ENCODE measurements around the gene UBL7.

Gene UBL7

DNA sequence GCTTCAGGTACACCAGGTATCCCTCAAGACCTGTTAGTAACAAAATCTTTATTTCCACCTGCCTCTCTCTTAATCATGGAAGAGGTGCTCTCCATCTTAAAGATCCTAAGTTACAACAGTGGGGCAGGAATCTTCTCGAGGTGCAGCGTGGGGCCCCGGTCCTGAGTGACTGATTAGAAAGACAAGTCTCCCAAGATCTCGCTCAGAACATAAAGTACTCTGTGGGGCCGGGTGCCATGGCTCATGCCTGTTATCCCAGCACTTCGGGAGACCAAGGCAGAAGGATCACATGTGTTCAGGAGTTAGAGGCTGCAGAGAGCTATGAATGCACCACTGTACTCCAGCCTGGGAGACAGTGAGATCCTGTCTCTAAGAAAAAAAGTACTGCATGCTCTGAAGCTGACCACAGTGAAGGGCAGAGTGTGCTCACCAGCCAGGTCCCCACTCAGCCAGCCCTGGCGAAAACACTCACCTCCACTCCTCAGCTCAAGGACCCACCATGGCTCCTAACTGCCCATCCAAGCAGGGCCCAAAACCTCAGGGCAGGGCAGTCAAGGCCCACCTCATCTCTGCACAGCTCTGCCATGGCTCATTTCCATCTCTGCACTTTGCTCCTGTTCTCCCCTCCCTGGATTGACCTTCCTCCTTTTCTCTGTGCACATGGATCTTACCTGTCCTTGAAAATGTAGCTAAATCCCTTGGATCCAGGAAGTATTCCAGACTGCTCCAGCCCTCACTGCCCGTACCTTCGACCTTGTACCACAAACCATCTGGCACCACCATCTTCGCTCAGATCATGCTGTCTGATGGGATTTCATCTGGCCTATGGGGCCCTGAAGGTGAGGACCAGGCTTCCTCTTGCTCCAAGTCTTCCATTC lies 34.3 kb downstream of the UBL7 start:
- Histone ChIP-seq H3K4me2 (ENCODE audit: low read length) (no peak overlapping the region), H3K27ac (ENCODE audit: low read depth, low read length) (no peak overlapping the region), H3K9me2 (replicated peaks; ENCODE audit: control insufficient read depth, low read length) (no peaks in the 10 kb centered on the region), H3K4me1 (ENCODE audit: control insufficient read depth, low read length) (peaks cover 13% of the 10 kb centered on the region; the same call in 1 of the 2 replicates), H3F3A (ENCODE audit: control insufficient read depth, insufficient read depth) (no peaks in the 10 kb centered on the region), H3K79me2 (ENCODE audit: control insufficient read depth, low read length) (no peaks in the 10 kb centered on the region), H3K36me3 (ENCODE audit: control insufficient read depth, low read length) (no peaks in the 10 kb centered on the region), H4K20me1 (ENCODE audit: control insufficient read depth, insufficient read depth, low read depth, low read length) (peaks cover 18% of the 10 kb centered on the region; the same call in 1 of the 2 replicates), H3K9me3 (ENCODE audit: control insufficient read depth, insufficient read depth, low read length) (no peaks in the 10 kb centered on the region), H3K27me3 (ENCODE audit: control insufficient read depth, low read length) (peaks cover 98% of the 10 kb centered on the region), H3K4me3 (ENCODE audit: low read length) (no peak overlapping the region)
- TF ChIP-seq, protein P1, sequence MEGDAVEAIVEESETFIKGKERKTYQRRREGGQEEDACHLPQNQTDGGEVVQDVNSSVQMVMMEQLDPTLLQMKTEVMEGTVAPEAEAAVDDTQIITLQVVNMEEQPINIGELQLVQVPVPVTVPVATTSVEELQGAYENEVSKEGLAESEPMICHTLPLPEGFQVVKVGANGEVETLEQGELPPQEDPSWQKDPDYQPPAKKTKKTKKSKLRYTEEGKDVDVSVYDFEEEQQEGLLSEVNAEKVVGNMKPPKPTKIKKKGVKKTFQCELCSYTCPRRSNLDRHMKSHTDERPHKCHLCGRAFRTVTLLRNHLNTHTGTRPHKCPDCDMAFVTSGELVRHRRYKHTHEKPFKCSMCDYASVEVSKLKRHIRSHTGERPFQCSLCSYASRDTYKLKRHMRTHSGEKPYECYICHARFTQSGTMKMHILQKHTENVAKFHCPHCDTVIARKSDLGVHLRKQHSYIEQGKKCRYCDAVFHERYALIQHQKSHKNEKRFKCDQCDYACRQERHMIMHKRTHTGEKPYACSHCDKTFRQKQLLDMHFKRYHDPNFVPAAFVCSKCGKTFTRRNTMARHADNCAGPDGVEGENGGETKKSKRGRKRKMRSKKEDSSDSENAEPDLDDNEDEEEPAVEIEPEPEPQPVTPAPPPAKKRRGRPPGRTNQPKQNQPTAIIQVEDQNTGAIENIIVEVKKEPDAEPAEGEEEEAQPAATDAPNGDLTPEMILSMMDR (IDR thresholded peaks at IDR 0.05; ENCODE audit: low read depth, low read length, poor library complexity, severe bottlenecking), result no peak
- TF ChIP-seq EZH2phosphoT487 (IDR thresholded peaks at IDR 0.05; ENCODE audit: borderline replicate concordance, low read length), result no peak

DNA sequence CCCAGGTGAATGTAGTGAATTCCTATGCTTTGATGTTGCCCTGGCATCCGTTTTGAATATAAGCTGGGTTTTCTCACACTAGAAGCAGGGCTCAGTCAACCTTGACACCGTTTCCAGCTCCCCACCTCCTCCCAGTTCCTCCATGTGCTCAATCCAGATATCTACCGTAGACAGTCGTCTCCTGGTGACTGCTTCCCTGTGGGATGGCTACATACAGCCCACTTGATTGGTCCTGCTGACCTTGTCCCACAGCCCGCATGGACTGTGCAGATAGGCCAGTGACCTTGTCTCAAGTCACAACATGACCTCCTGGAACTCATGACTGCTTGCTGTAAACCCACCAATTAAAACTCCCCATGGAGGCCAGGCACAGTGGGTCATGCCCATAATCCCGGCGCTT lies 35.3 kb downstream of the UBL7 start:
- peaks cover 98% of the 10 kb centered on the region for H3K27me3 ChIP-seq (ENCODE audit: control insufficient read depth, low read length)
- no peak overlapping the region for H3K4me2 ChIP-seq (ENCODE audit: low read length)
- H3K9me3 ChIP-seq (ENCODE audit: control insufficient read depth, insufficient read depth, low read length), result no peaks in the 10 kb centered on the region
- H3K36me3 ChIP-seq (ENCODE audit: control insufficient read depth, low read length), result no peaks in the 10 kb centered on the region
- H3K4me3 ChIP-seq (ENCODE audit: low read length), result no peak overlapping the region
- H4K20me1 ChIP-seq (ENCODE audit: control insufficient read depth, insufficient read depth, low read depth, low read length), result peaks cover 16% of the 10 kb centered on the region; the same call in 1 of the 2 replicates
- H3K79me2 ChIP-seq (ENCODE audit: control insufficient read depth, low read length), result no peaks in the 10 kb centered on the region
- no peaks in the 10 kb centered on the region for H3F3A ChIP-seq (ENCODE audit: control insufficient read depth, insufficient read depth)
- no peaks in the 10 kb centered on the region for H3K9me2 ChIP-seq (replicated peaks; ENCODE audit: control insufficient read depth, low read length)
- TF ChIP-seq, protein P1 (IDR thresholded peaks at IDR 0.05; ENCODE audit: low read depth, low read length, poor library complexity, severe bottlenecking), result no peak
- no peak for TF ChIP-seq EZH2phosphoT487 (IDR thresholded peaks at IDR 0.05; ENCODE audit: borderline replicate concordance, low read length)
- no peak overlapping the region for H3K27ac ChIP-seq (ENCODE audit: low read depth, low read length)
- H3K4me1 ChIP-seq (ENCODE audit: control insufficient read depth, low read length), result peaks cover 13% of the 10 kb centered on the region; the same call in 1 of the 2 replicates

DNA sequence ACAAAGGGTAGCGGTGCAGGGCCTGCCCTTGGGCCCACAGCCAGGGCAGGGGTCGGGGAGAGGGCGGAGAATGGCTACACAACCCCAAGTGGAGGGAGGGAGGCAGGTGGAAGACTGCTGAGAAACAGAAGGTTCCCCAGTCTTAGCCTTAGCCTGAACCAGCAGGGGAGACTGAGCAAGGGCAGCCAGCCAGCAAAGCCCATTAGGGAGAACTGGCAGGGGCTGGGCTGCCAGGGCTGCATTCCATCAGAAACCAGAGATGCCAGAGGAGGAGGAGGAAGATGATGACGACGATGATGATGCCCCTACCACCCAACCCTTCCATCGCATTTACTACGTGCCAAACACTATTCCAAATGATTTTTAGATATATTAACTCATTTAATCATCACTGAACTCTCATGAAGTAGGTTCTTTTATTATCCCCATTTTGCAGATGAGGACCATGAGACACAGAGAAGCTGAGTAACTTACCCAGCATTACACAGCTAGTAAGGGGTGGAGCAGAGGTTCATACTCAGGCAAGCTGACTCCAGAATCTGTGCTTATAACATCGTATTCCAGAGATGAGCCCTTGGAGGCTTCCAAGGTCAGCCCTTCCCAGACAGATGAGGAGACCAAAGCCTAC lies 35.9 kb downstream of the UBL7 start:
- TF ChIP-seq, protein P1 (IDR thresholded peaks at IDR 0.05; ENCODE audit: low read depth, low read length, poor library complexity, severe bottlenecking), result no peak
- no peak for TF ChIP-seq EZH2phosphoT487 (IDR thresholded peaks at IDR 0.05; ENCODE audit: borderline replicate concordance, low read length)
- no peaks in the 10 kb centered on the region for H3K9me3 ChIP-seq (ENCODE audit: control insufficient read depth, insufficient read depth, low read length)
- no peaks in the 10 kb centered on the region for H3K79me2 ChIP-seq (ENCODE audit: control insufficient read depth, low read length)
- no peaks in the 10 kb centered on the region for H3K36me3 ChIP-seq (ENCODE audit: control insufficient read depth, low read length)
- peaks cover 13% of the 10 kb centered on the region; the same call in 1 of the 2 replicates for H3K4me1 ChIP-seq (ENCODE audit: control insufficient read depth, low read length)
- H3K27ac ChIP-seq (ENCODE audit: low read depth, low read length), result no peak overlapping the region
- H3K27me3 ChIP-seq (ENCODE audit: control insufficient read depth, low read length), result peaks cover 98% of the 10 kb centered on the region
- peaks cover 13% of the 10 kb centered on the region; the same call in 1 of the 2 replicates for H4K20me1 ChIP-seq (ENCODE audit: control insufficient read depth, insufficient read depth, low read depth, low read length)
- H3F3A ChIP-seq (ENCODE audit: control insufficient read depth, insufficient read depth), result no peaks in the 10 kb centered on the region
- no peaks in the 10 kb centered on the region for H3K9me2 ChIP-seq (replicated peaks; ENCODE audit: control insufficient read depth, low read length)
- H3K4me3 ChIP-seq (ENCODE audit: low read length), result no peak overlapping the region
- no peak overlapping the region for H3K4me2 ChIP-seq (ENCODE audit: low read length)
